HepG2 (cell line): Measurements from ENCODE around the gene AK3. TPM values are rescaled to one million over a fixed set of nuclear protein-coding genes. Genes with fewer than 3 reads are reported as not detected.

Source experiments
- BATF2 ChIP-seq: sonication (generic); formaldehyde crosslinking; IDR thresholded peaks from 2 replicates; pipeline ENCODE4 v1.8.0; 2022; ENCODE audit warnings: mild to moderate bottlenecking, missing genetic modification reagents, moderate library complexity
- HNRNPK ChIP-seq: fragments of 200-400 bp; formaldehyde crosslinking; IDR thresholded peaks from 2 replicates; pipeline ENCODE4 v1.6.1; 2018; ENCODE audit warnings: low read length, low read depth, moderate library complexity, mild to moderate bottlenecking; ENCODE audit not compliant: poor library complexity, severe bottlenecking
- MAFF ChIP-seq: IDR thresholded peaks from 2 replicates; pipeline ENCODE4 v1.6.1; 2011; ENCODE audit warnings: low read depth, low read length, improper control_type of control experiment
- MAFK ChIP-seq, 2 experiments: IDR thresholded peaks in 1 of 2; conservative IDR thresholded peaks in 1 of 2; 2 replicates each; pipeline ENCODE4 v1.6.1; 2011; ENCODE audit warnings: improper control_type of control experiment in 2 of 2, low read length in 2 of 2
- MNT ChIP-seq: fragments of 450-650 bp; IDR thresholded peaks from 2 replicates; pipeline ENCODE4 v1.6.1; 2016
- PAWR ChIP-seq: sonication (generic); formaldehyde crosslinking; IDR thresholded peaks from 2 replicates; pipeline ENCODE4 v1.4.0; 2020; ENCODE audit warnings: missing genetic modification reagents, mild to moderate bottlenecking, borderline replicate concordance
- SMAD9 ChIP-seq: sonication (generic); formaldehyde crosslinking; IDR thresholded peaks from 2 replicates; pipeline ENCODE4 v1.5.1; 2020; ENCODE audit warnings: mild to moderate bottlenecking, missing genetic modification reagents
- SRSF4 ChIP-seq: fragments of 200-400 bp; formaldehyde crosslinking; IDR thresholded peaks from one replicate; pipeline ENCODE4 v1.6.1; 2018; ENCODE audit warnings: mild to moderate bottlenecking, low read depth, low read length, moderate library complexity; ENCODE audit not compliant: poor library complexity, severe bottlenecking
- ZBTB34 ChIP-seq: sonication (generic); formaldehyde crosslinking; IDR thresholded peaks from 2 replicates; pipeline ENCODE4 v1.8.0; 2022; ENCODE audit warnings: mild to moderate bottlenecking, missing genetic modification reagents
- ZC3H13 ChIP-seq: sonication (generic); formaldehyde crosslinking; IDR thresholded peaks from 2 replicates; pipeline ENCODE4 v1.8.1; 2023; ENCODE audit warnings: mild to moderate bottlenecking, missing genetic modification reagents, moderate library complexity
- ZMYM3 ChIP-seq: sonication (generic); formaldehyde crosslinking; IDR thresholded peaks from 2 replicates; pipeline ENCODE4 v1.5.1; 2020; ENCODE audit warnings: mild to moderate bottlenecking, missing genetic modification reagents
- ZNF335 ChIP-seq: sonication (generic); formaldehyde crosslinking; IDR thresholded peaks from 2 replicates; pipeline ENCODE4 v1.4.0; 2020; ENCODE audit warnings: missing genetic modification reagents
- ZNF557 ChIP-seq: sonication (generic); formaldehyde crosslinking; IDR thresholded peaks from 2 replicates; pipeline ENCODE4 v1.4.0; 2020; ENCODE audit warnings: missing genetic modification reagents
- ZNF569 ChIP-seq: sonication (generic); formaldehyde crosslinking; IDR thresholded peaks from 2 replicates; pipeline ENCODE4 v1.5.0; 2020; ENCODE audit warnings: mild to moderate bottlenecking, missing genetic modification reagents, moderate library complexity, borderline replicate concordance
- ZNF574 ChIP-seq: sonication (generic); formaldehyde crosslinking; IDR thresholded peaks from 2 replicates; pipeline ENCODE4 v1.4.0; 2020; ENCODE audit warnings: missing genetic modification reagents
- ZNF720 ChIP-seq: sonication (generic); formaldehyde crosslinking; IDR thresholded peaks from 2 replicates; pipeline ENCODE4 v1.4.0; 2020; ENCODE audit warnings: missing genetic modification reagents
- ZNF883 ChIP-seq: sonication (generic); formaldehyde crosslinking; IDR thresholded peaks from 2 replicates; pipeline ENCODE4 v1.5.1; 2020; ENCODE audit warnings: mild to moderate bottlenecking, missing genetic modification reagents; ENCODE audit errors: not compliant biosample characterization
- polyA plus RNA-seq, 8 experiments: library from polyadenylated mRNA; depleted of rRNA in 3 of 8; stranded (reverse) in 7 of 8; unstranded in 1 of 8; fragments of >200 nt; fragmentation: Illumina TruSeq in 4 of 8; extraction: Trizol in 4 of 8; gene quantifications; 2 replicates each; pipeline versions ENCODE4 v1.2.1 to v1.2.3, GENCODE V29; 2011 to 2016; ENCODE audit warnings: low read depth in 4 of 8, missing spikeins in 1 of 8, mixed read lengths in 1 of 8; ENCODE audit not compliant: insufficient read depth in 1 of 8
- total RNA-seq, 5 experiments: library from RNA; depleted of rRNA; stranded (reverse); fragments of >200 nt; fragmentation: Illumina TruSeq; extraction: Trizol; gene quantifications; 2 replicates each; pipeline ENCODE4 v1.2.3, GENCODE V29; 2016; ENCODE audit warnings: low read depth in 1 of 5
- TF ChIP-seq, protein P1 (sequence below): sonication (generic); formaldehyde crosslinking; IDR thresholded peaks from 2 replicates; pipeline ENCODE4 v1.8.1; 2023; ENCODE audit warnings: mild to moderate bottlenecking, inconsistent platforms, moderate library complexity, missing genetic modification reagents, borderline replicate concordance
- TF ChIP-seq, protein P2 (sequence below): IDR thresholded peaks from 2 replicates; pipeline ENCODE4 v1.6.1; 2016; ENCODE audit warnings: low read depth

Gene AK3
- total and polyA plus RNA-seq, 2 of the 13 experiments (the other 11 are each of a cell fraction or from before 2014, with no cell fraction given), result 76.8 to 109 TPM

DNA sequence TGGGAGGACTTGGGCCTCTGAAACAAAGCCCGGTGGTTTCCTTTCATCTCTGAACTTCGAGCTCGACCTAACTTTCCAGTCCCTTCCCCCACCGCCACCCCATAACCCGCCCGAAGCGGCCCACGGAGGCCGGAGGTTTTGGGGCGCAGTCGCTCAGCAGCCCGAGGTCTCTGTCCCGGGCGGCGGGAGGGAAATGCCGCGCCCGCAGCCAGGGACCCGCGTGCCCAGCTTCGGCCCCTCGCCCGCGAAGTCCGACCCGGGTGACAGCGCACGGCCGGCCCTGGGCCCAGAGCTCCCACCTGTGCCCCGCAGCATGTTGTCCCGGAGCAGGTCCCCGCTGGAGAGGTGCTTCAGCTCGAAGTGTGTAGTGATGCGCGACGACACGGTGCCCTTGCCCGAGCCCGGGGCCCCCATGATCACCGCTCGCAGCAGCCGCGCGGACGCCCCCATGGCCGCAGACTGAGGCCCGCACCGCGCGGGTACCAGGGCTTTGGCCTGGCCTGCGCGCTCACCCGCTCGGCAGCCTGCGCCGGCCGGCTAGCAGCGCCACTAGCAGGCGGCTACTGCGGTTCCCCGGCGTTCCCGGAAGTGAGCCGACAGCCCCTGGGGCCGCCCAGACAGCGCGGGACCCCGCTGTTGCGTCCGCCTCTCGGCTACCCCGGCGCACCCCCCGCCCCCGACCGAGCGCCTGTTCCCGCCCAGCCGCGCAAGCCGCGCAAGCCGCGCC lies at the start of gene AK3 (continued):
- TF ChIP-seq PAWR (no peak), MAFF (no peak), ZNF557 (CRISPR knock-in tag) (peak; percentile 52; the same call in 1 of the 2 replicates), ZNF574 (peak; percentile 83), HNRNPK (peak; percentile 15), BATF2 (CRISPR knock-in tag) (peak; percentile 71; the same call in 1 of the 2 replicates), ZC3H13 (CRISPR knock-in tag) (0 out of 2 replicates have a peak, but pooled peaks have one; percentile 21), MAFK (conservative IDR thresholded peaks at IDR 0.05 in 1 of 2, IDR thresholded peaks at IDR 0.05 in 1 of 2; ENCODE audit: low read length in 2 of 2) (no peak), MNT (no peak), ZNF883 (CRISPR knock-in tag) (peak; percentile 37), SMAD9 (CRISPR knock-in tag) (no peak), SRSF4 (peak; percentile 86), ZNF720 (no peak), ZNF569 (CRISPR knock-in tag) (no peak), ZMYM3 (no peak), ZNF335 (CRISPR knock-in tag) (no peak), ZBTB34 (no peak)
- TF ChIP-seq, protein P1, sequence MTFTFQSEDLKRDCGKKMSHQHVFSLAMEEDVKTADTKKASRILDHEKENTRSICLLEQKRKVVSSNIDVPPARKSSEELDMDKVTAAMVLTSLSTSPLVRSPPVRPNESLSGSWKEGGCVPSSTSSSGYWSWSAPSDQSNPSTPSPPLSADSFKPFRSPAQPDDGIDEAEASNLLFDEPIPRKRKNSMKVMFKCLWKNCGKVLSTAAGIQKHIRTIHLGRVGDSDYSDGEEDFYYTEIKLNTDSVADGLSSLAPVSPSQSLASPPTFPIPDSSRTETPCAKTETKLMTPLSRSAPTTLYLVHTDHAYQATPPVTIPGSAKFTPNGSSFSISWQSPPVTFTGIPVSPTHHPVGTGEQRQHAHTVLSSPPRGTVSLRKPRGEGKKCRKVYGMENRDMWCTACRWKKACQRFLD, result 0 out of 2 replicates have a peak, but pooled peaks have one; percentile 73
- TF ChIP-seq, protein P2, sequence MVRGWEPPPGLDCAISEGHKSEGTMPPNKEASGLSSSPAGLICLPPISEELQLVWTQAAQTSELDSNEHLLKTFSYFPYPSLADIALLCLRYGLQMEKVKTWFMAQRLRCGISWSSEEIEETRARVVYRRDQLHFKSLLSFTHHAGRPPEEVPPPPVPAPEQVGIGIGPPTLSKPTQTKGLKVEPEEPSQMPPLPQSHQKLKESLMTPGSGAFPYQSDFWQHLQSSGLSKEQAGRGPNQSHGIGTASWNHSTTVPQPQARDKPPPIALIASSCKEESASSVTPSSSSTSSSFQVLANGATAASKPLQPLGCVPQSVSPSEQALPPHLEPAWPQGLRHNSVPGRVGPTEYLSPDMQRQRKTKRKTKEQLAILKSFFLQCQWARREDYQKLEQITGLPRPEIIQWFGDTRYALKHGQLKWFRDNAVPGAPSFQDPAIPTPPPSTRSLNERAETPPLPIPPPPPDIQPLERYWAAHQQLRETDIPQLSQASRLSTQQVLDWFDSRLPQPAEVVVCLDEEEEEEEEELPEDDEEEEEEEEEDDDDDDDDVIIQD, result no peak
